H1 (cell line): ENCODE measurements around the gene SFTPA2. TPM values are rescaled to one million over a fixed set of nuclear protein-coding genes. Genes with fewer than 3 reads are reported as not detected.

ENCODE experiments used
- CTCF ChIA-PET: fragments of 300-600 bp; sonication (Branson Sonifier 250); formaldehyde crosslinking; loops from one replicate; lab custom pipeline; 2021; ENCODE audit not compliant: partially characterized antibody; lab: Charles Lee
- POLR2A ChIA-PET: fragments of 300-600 bp; sonication (Branson Sonifier 250); formaldehyde crosslinking; loops from one replicate; lab custom pipeline; 2021; ENCODE audit warnings: inconsistent platforms; ENCODE audit not compliant: partially characterized antibody; lab: Charles Lee
- DNase-seq, 2 experiments: peaks; one replicate each; pipeline versions ENCODE4 v3.0.0 to v3.0.0-alpha.2; 2010 to 2022; ENCODE audit warnings: low spot score in 2 of 2, low read depth in 1 of 2, mixed read lengths in 1 of 2
- FAIRE-seq: peaks from 2 replicates; lab custom pipeline; 2011; peaks lifted over from hg19 to GRCh38; lab: Jason Lieb, UNC
- H2AFZ ChIP-seq: 2 replicates; pipeline ENCODE4 v1.8.1; 2012; ENCODE audit warnings: low read length, inconsistent platforms
- H2AK5ac ChIP-seq: 2 replicates; pipeline ENCODE4 v1.6.1; 2013; ENCODE audit warnings: low read depth, low read length
- H2BK120ac ChIP-seq: replicated peaks from 2 replicates; pipeline ENCODE3; 2013; ENCODE audit warnings: low read depth, low read length, inconsistent platforms
- H2BK12ac ChIP-seq: 2 replicates; pipeline ENCODE4 v1.6.1; 2013; ENCODE audit warnings: low read depth, low read length
- H2BK15ac ChIP-seq: 2 replicates; pipeline ENCODE4 v1.6.1; 2013; ENCODE audit warnings: low read length
- H2BK20ac ChIP-seq: 2 replicates; pipeline ENCODE4 v1.6.1; 2013; ENCODE audit warnings: low read length
- H2BK5ac ChIP-seq: 2 replicates; pipeline ENCODE4 v1.6.1; 2013; ENCODE audit warnings: low read depth, low read length
- H3K14ac ChIP-seq: 2 replicates; pipeline ENCODE4 v1.6.1; 2013; ENCODE audit warnings: inconsistent platforms; ENCODE audit not compliant: insufficient read length
- H3K18ac ChIP-seq: 2 replicates; pipeline ENCODE4 v1.6.1; 2013; ENCODE audit warnings: low read length; ENCODE audit errors: extremely low read depth
- H3K23ac ChIP-seq: 2 replicates; pipeline ENCODE4 v1.6.1; 2013; ENCODE audit warnings: inconsistent platforms; ENCODE audit not compliant: insufficient read length
- H3K23me2 ChIP-seq: 2 replicates; pipeline ENCODE4 v1.6.1; 2013; ENCODE audit warnings: low read depth, low read length
- H3K27ac ChIP-seq: 2 replicates; pipeline ENCODE4 v1.6.1; 2011; ENCODE audit warnings: low read depth, low read length, inconsistent platforms
- H3K27me3 ChIP-seq, 4 experiments: replicated peaks in 1 of 4; 1 replicate in 1 of 4; 2 replicates in 3 of 4; pipeline versions ENCODE4 v1.6.1 to v1.8.1; 2011 to 2013; ENCODE audit warnings: low read length in 3 of 4, mild to moderate bottlenecking in 3 of 4, inconsistent platforms in 2 of 4, mixed read lengths in 2 of 4, moderate library complexity in 1 of 4; ENCODE audit not compliant: control insufficient read depth in 3 of 4, insufficient read depth in 3 of 4; ENCODE audit errors: extremely low read depth in 1 of 4
- H3K36me3 ChIP-seq, 4 experiments: 2 replicates each; pipeline versions ENCODE4 v1.6.1 to v1.8.1; 2011 to 2013; ENCODE audit warnings: mild to moderate bottlenecking in 4 of 4, low read length in 3 of 4, moderate library complexity in 2 of 4, control low read depth in 1 of 4, inconsistent platforms in 1 of 4; ENCODE audit not compliant: insufficient read depth in 4 of 4, control insufficient read depth in 2 of 4
- H3K4ac ChIP-seq: replicated peaks from 2 replicates; pipeline ENCODE3; 2013; ENCODE audit warnings: low read length, low read depth, mixed read lengths, inconsistent platforms; ENCODE audit not compliant: insufficient read length
- H3K4me1 ChIP-seq, 4 experiments: replicated peaks in 1 of 4; 1 replicate in 1 of 4; 2 replicates in 3 of 4; pipeline versions ENCODE4 v1.6.1 to v1.8.1; 2011 to 2013; ENCODE audit warnings: low read length in 3 of 4, inconsistent platforms in 2 of 4, mixed read lengths in 1 of 4; ENCODE audit not compliant: insufficient read depth in 4 of 4, control insufficient read depth in 3 of 4
- H3K4me2 ChIP-seq, 2 experiments: 2 replicates each; pipeline versions ENCODE4 v1.6.1 to v1.8.1; 2011 to 2013; ENCODE audit warnings: low read depth in 2 of 2, low read length in 2 of 2, control low read depth in 1 of 2, inconsistent platforms in 1 of 2, mild to moderate bottlenecking in 1 of 2; ENCODE audit not compliant: insufficient read depth in 1 of 2
- H3K4me3 ChIP-seq, 4 experiments: fragments of 200-600, 300-600 bp in 1 of 4; sonication (generic), shearing (Covaris generic), sonication (Bioruptor Twin) in 1 of 4; 2 replicates each; pipeline versions ENCODE4 v1.5.1 to v1.8.1; 2011 to 2016; ENCODE audit warnings: low read length in 4 of 4, low read depth in 3 of 4, control low read depth in 2 of 4, inconsistent platforms in 2 of 4, mild to moderate bottlenecking in 2 of 4, mixed read lengths in 1 of 4, moderate library complexity in 1 of 4; ENCODE audit not compliant: insufficient read depth in 2 of 4; ENCODE audit errors: extremely low read depth in 1 of 4
- H3K56ac ChIP-seq: replicated peaks from 2 replicates; pipeline ENCODE3; 2013; ENCODE audit warnings: low read depth, mild to moderate bottlenecking, mixed read lengths, low read length, inconsistent platforms; ENCODE audit not compliant: insufficient read length
- H3K79me1 ChIP-seq: 2 replicates; pipeline ENCODE4 v1.6.1; 2013; ENCODE audit warnings: low read depth, low read length, control low read depth
- H3K79me2 ChIP-seq, 2 experiments: 2 replicates each; pipeline versions ENCODE4 v1.6.1 to v1.8.1; 2012 to 2013; ENCODE audit warnings: low read length in 2 of 2, mild to moderate bottlenecking in 2 of 2, inconsistent platforms in 1 of 2; ENCODE audit not compliant: insufficient read depth in 2 of 2, control insufficient read depth in 1 of 2
- H3K9ac ChIP-seq, 4 experiments: replicated peaks in 1 of 4; 1 replicate in 1 of 4; 2 replicates in 3 of 4; pipeline versions ENCODE4 v1.6.1 to v1.8.1; 2011 to 2013; ENCODE audit warnings: low read depth in 3 of 4, low read length in 3 of 4, control low read depth in 2 of 4, mild to moderate bottlenecking in 2 of 4, moderate library complexity in 2 of 4, inconsistent platforms in 1 of 4; ENCODE audit errors: extremely low read depth in 1 of 4
- H3K9me3 ChIP-seq, 2 experiments: 2 replicates each; pipeline versions ENCODE4 v1.6.1 to v1.8.1; 2012 to 2013; ENCODE audit warnings: mild to moderate bottlenecking in 2 of 2, moderate library complexity in 2 of 2, control low read depth in 1 of 2, inconsistent platforms in 1 of 2, low read depth in 1 of 2, low read length in 1 of 2, mixed read lengths in 1 of 2; ENCODE audit not compliant: insufficient read depth in 2 of 2
- H4K20me1 ChIP-seq, 2 experiments: replicated peaks in 1 of 2; 2 replicates each; pipeline versions ENCODE3 to v1.8.1; 2011 to 2013; ENCODE audit warnings: inconsistent platforms in 2 of 2, low read length in 2 of 2, mild to moderate bottlenecking in 1 of 2; ENCODE audit not compliant: insufficient read depth in 2 of 2, control insufficient read depth in 1 of 2
- H4K5ac ChIP-seq: 2 replicates; pipeline ENCODE4 v1.6.1; 2013; ENCODE audit warnings: low read length, low read depth, mixed read lengths, inconsistent platforms; ENCODE audit not compliant: insufficient read length
- H4K8ac ChIP-seq: 2 replicates; pipeline ENCODE4 v1.8.0; 2013; ENCODE audit warnings: mild to moderate bottlenecking, moderate library complexity, low read length, inconsistent platforms; ENCODE audit not compliant: insufficient read depth; ENCODE audit errors: extremely low read depth
- H4K91ac ChIP-seq: replicated peaks from 2 replicates; pipeline ENCODE3; 2013; ENCODE audit warnings: low read length, mixed read lengths, inconsistent platforms; ENCODE audit not compliant: insufficient read length
- BRCA1 ChIP-seq: IDR thresholded peaks from 2 replicates; pipeline ENCODE4 v1.6.1; 2012; ENCODE audit warnings: low read depth, low read length, improper control_type of control experiment
- WGBS, 2 experiments: shearing (Covaris generic) in 1 of 2; methylation state at CpG; one replicate each; pipeline versions ENCODE4 v1.1.6 to v1.1.7; 2013 to 2015; ENCODE audit warnings: low lambda C conversion rate in 2 of 2, mixed read lengths in 2 of 2, inconsistent platforms in 1 of 2, low coverage in 1 of 2, missing lambda C conversion rate in 1 of 2; ENCODE audit not compliant: insufficient replicate concordance in 2 of 2, insufficient coverage in 1 of 2, insufficient read length in 1 of 2; ENCODE audit errors: extremely low coverage in 1 of 2, missing lambda C conversion rate in 1 of 2; 5-methylcytosine and 5-hydroxymethylcytosine counted together
- polyA plus RNA-seq, 7 experiments: library from polyadenylated mRNA; depleted of rRNA in 3 of 7; stranded (reverse) in 5 of 7; unstranded in 2 of 7; fragments of >200 nt in 5 of 7; fragments of 200-250 nt in 2 of 7; gene quantifications; 1 replicate in 5 of 7; 2 replicates in 1 of 7; 4 replicates in 1 of 7; pipeline versions ENCODE4 v1.2.1 to v1.2.3, GENCODE V29; 2011 to 2013; ENCODE audit warnings: missing spikeins in 2 of 7, mixed read lengths in 2 of 7
- total RNA-seq: library from RNA; stranded (reverse); fragmentation: NEBNext Ultra II Directional; extraction: Animal tissue kit (Norgen Biotek cat#: 25700); gene quantifications from 2 replicates; pipeline ENCODE4 v1.2.1, GENCODE V29; 2021
- TF ChIP-seq, protein P1 (sequence below), 3 experiments: IDR thresholded peaks; 1 replicate in 2 of 3; 2 replicates in 1 of 3; pipeline versions ENCODE4 v1.5.1 to v1.6.1; 2011; ENCODE audit warnings: low read length in 3 of 3, mild to moderate bottlenecking in 3 of 3, inconsistent platforms in 2 of 3, low read depth in 1 of 3, moderate library complexity in 1 of 3; ENCODE audit not compliant: insufficient read depth in 1 of 3; ENCODE audit errors: control extremely low read depth in 1 of 3

The SFTPA2 gene
- total and polyA plus RNA-seq, 2 of the 8 experiments (the other 6 are each of a cell fraction or from before 2014, with no cell fraction given), result not detected

DNA sequence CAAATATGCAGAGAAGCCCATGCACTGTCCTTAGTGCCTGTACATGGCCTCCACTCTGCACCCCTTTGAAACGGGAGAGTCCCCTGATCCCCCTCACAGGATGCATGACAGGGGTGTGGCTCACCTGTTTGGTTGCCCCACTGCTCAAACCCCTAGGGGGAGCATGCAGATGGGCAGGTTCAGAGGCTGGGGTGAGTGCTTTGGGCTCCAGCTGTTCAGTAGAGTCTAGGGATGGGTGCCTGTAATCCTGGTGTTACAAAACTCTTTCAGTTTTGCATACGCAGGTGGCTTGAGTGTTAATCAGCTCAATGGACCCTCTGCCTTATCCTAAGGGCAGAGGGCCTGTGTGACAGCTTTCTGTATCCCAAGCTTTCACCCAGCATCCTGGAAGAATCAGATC, 42.7 kb upstream of the SFTPA2 start:
- DNase-seq (no peak), FAIRE-seq (no peak)
- Histone ChIP-seq H3K27ac (no peak overlapping the region), H3K9ac (no peak overlapping the region), H4K91ac (no peak overlapping the region), H2BK15ac (no peak overlapping the region), H3K4me1 (peaks cover 0 to 3% (median under 1%) of the 10 kb centered on the region in 4 experiments; a peak in 1 of 7 replicates), H2BK5ac (no peak overlapping the region), H3K23me2 (no peaks in the 10 kb centered on the region), H2AFZ (no peak overlapping the region), H4K8ac (no peak overlapping the region), H3K23ac (no peak overlapping the region), H2AK5ac (no peak overlapping the region), H3K79me1 (no peaks in the 10 kb centered on the region), H3K4me2 (no peak overlapping the region), H3K14ac (no peak overlapping the region), H3K4me3 (no peak overlapping the region), H3K36me3 (peaks cover 0 to 3% (median under 1%) of the 10 kb centered on the region in 4 experiments; a peak in 3 of 8 replicates), H3K9me3 (peaks cover 1 to 18% of the 10 kb centered on the region in 2 experiments; a peak in 3 of 4 replicates), H3K18ac (no peak overlapping the region), H3K27me3 (no peaks in the 10 kb centered on the region), H3K56ac (no peak overlapping the region), H2BK120ac (no peak overlapping the region), H4K5ac (no peak overlapping the region), H2BK12ac (no peak overlapping the region), H3K79me2 (no peaks in the 10 kb centered on the region), H3K4ac (no peak overlapping the region), H4K20me1 (no peaks in the 10 kb centered on the region), H2BK20ac (no peak overlapping the region)
- ChIA-PET POLR2A (no interaction called here), CTCF (interaction anchor here (1.0 kb wide), 1 partner anchor 40 kb away, joined by 4 read pairs; no protein-coding TSS in a partner anchor)
- no peak for TF ChIP-seq BRCA1
- TF ChIP-seq, protein P1, sequence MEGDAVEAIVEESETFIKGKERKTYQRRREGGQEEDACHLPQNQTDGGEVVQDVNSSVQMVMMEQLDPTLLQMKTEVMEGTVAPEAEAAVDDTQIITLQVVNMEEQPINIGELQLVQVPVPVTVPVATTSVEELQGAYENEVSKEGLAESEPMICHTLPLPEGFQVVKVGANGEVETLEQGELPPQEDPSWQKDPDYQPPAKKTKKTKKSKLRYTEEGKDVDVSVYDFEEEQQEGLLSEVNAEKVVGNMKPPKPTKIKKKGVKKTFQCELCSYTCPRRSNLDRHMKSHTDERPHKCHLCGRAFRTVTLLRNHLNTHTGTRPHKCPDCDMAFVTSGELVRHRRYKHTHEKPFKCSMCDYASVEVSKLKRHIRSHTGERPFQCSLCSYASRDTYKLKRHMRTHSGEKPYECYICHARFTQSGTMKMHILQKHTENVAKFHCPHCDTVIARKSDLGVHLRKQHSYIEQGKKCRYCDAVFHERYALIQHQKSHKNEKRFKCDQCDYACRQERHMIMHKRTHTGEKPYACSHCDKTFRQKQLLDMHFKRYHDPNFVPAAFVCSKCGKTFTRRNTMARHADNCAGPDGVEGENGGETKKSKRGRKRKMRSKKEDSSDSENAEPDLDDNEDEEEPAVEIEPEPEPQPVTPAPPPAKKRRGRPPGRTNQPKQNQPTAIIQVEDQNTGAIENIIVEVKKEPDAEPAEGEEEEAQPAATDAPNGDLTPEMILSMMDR (IDR thresholded peaks at IDR 0.05; ENCODE audit: control extremely low read depth in 1 of 3, insufficient read depth in 1 of 3, low read depth in 1 of 3, low read length in 3 of 3), result peak in 1 of 3 experiments; percentile 8; a peak in 1 of 4 replicates
- WGBS, 2 experiments, result 61% methylated on average over 2 of the region's 2 CpGs; no CpG with 5 or more reads in 1 of the 2 experiments
